ENCODE results near the gene SUN1. TPM values are rescaled to one million over a fixed set of nuclear protein-coding genes. Genes with fewer than 3 reads are reported as not detected.

The SUN1 gene
- total RNA-seq, 1 donor from 2014 or later, result 150 TPM

DNA sequence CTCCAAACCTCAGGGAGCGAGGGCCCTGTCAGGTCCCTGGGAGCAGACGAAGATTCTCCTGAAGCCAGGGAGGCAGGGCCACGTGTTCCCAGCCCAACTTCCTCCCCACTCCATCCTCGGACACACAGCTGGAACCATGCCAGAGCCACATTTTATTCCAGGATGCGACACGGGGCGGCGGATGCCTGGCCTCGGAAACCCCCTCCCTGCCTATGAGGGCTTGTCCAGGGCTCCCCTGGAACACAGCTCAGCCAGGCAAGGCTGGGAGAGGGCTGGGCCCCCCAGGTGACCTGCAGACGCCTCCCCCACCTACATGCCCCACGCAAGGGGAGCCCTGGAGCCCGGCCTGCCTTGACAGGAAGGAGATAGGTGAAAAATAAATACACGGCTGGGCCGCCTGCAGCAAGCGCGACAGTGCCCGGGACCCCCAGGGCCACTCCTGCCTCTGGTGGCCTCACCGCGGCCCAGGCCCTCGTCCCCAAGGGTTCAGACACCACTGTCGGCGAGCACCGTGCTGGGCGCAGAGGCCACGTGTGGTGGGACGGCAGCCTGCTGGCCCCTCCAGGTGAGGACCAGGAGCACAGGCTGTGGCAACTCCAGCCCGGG lies 65.6 kb downstream of the SUN1 start:
- H3K27ac Mint-ChIP-seq (ENCODE audit: unreplicated experiment), result no peak overlapping the region
- H3K4me3 Mint-ChIP-seq (ENCODE audit: unreplicated experiment), result no peak overlapping the region
- DNase-seq (ENCODE audit: low spot score), result no peak
- peaks cover 12% of the 10 kb centered on the region for H3K36me3 Mint-ChIP-seq (ENCODE audit: low read depth, unreplicated experiment)
- H3K27me3 Mint-ChIP-seq (ENCODE audit: unreplicated experiment), result peaks cover 12% of the 10 kb centered on the region
- no peaks in the 10 kb centered on the region for H3K4me1 Mint-ChIP-seq (ENCODE audit: unreplicated experiment)
- H3K9me3 Mint-ChIP-seq (ENCODE audit: unreplicated experiment), result no peaks in the 10 kb centered on the region
- no peak for TF ChIP-seq CTCF (IDR thresholded peaks at IDR 0.05; ENCODE audit: unreplicated experiment)

GRCh38 chr7:898460-898854 lies 66.2 kb downstream of the SUN1 start:
- Mint-ChIP-seq H3K4me3 (ENCODE audit: unreplicated experiment) (no peak overlapping the region), H3K36me3 (ENCODE audit: low read depth, unreplicated experiment) (peaks cover 10% of the 10 kb centered on the region), H3K4me1 (ENCODE audit: unreplicated experiment) (no peaks in the 10 kb centered on the region), H3K9me3 (ENCODE audit: unreplicated experiment) (no peaks in the 10 kb centered on the region), H3K27me3 (ENCODE audit: unreplicated experiment) (peaks cover 10% of the 10 kb centered on the region), H3K27ac (ENCODE audit: unreplicated experiment) (no peak overlapping the region)
- DNase-seq (ENCODE audit: low spot score), result no peak
- no peak for TF ChIP-seq CTCF (IDR thresholded peaks at IDR 0.05; ENCODE audit: unreplicated experiment)

DNA sequence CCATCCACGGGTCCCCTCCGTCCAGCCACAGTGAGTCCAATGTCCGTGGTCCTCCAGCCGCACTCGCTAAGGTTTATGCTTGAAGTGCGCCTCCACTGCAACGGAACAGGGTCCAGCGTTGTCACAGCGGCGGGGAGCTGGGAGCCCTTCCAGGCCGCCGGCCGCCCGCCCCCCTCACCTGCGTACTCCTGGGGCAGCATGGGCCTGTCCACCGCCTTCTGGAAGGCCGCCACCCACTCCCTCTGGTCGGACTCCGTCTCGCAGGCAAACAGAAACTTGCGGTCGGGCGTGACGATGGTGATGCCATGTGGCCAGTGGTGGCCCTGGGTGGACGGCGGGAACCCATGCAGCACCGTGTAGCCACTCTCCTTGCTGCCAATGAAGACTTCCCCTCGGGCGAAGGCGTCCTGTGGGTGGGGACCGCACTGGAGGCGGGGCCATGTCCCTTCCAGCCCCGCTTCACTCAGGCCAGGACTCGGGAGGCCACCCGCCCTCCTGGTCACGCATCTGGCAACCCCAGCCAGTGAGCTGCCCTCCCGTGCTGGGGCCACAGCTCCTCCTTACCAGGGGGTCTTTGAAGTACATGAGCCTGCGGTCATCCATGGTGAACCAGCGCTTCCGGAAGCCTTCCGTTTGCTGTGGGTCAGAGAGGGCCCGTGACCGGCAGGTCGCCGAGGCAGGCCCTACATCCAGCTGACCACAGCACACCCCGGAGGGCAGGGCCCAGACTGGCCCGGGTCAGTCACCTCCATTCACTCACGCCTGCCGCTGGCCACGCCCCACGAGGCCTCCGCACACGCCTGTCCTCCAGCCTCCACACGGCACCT lies 66.8 kb downstream of the SUN1 start:
- peaks cover 10% of the 10 kb centered on the region for H3K36me3 Mint-ChIP-seq (ENCODE audit: low read depth, unreplicated experiment)
- H3K27me3 Mint-ChIP-seq (ENCODE audit: unreplicated experiment), result peaks cover 12% of the 10 kb centered on the region
- no peak overlapping the region for H3K4me3 Mint-ChIP-seq (ENCODE audit: unreplicated experiment)
- H3K9me3 Mint-ChIP-seq (ENCODE audit: unreplicated experiment), result no peaks in the 10 kb centered on the region
- TF ChIP-seq CTCF (IDR thresholded peaks at IDR 0.05; ENCODE audit: unreplicated experiment), result no peak
- no peaks in the 10 kb centered on the region for H3K4me1 Mint-ChIP-seq (ENCODE audit: unreplicated experiment)
- H3K27ac Mint-ChIP-seq (ENCODE audit: unreplicated experiment), result no peak overlapping the region
- no peak for DNase-seq (ENCODE audit: low spot score)

DNA sequence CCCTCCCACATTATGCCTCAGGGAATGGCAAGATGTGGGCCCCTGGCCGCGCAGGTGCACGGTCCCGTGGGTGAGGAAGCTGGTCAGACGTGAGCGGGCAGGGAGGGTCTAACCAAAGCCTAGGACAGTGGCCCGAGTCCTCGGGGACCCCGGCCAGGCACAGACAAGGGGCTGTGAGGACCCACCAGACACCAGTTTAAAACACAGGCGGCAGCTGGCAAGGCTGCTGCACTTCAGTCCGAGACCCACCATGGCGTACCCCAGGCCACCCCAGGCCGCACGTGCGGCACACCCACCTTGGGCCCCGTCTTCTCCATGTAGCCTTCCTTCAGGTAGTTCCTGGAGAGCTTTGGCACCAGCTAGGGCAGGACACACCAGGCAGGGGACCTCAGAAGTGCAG lies 67.5 kb downstream of the SUN1 start:
- Mint-ChIP-seq H3K4me3 (ENCODE audit: unreplicated experiment) (no peak overlapping the region), H3K9me3 (ENCODE audit: unreplicated experiment) (no peaks in the 10 kb centered on the region), H3K36me3 (ENCODE audit: low read depth, unreplicated experiment) (peaks cover 10% of the 10 kb centered on the region), H3K27me3 (ENCODE audit: unreplicated experiment) (peaks cover 12% of the 10 kb centered on the region), H3K4me1 (ENCODE audit: unreplicated experiment) (no peaks in the 10 kb centered on the region), H3K27ac (ENCODE audit: unreplicated experiment) (no peak overlapping the region)
- no peak for TF ChIP-seq CTCF (IDR thresholded peaks at IDR 0.05; ENCODE audit: unreplicated experiment)
- DNase-seq (ENCODE audit: low spot score), result no peak

Data from endothelial cell (in vitro differentiated cells).